Hepatocyte (in vitro differentiated cells): ENCODE results near the gene MGLL.

Experiments used
- EZH2 ChIP-seq: fragments of 200-600 bp; sonication (generic); IDR thresholded peaks from 2 replicates; pipeline ENCODE4 v1.6.1; 2016; ENCODE audit warnings: antibody characterized with exemption, mild to moderate bottlenecking, borderline replicate concordance
- EZH2phosphoT487 ChIP-seq: fragments of 200-600 bp; sonication (generic); IDR thresholded peaks from one replicate; pipeline ENCODE4 v1.6.1; 2018; ENCODE audit warnings: antibody characterized with exemption, mild to moderate bottlenecking, low read depth, moderate library complexity; ENCODE audit not compliant: unreplicated experiment, severe bottlenecking
- TF ChIP-seq, protein P1 (sequence below): fragments of 200-600 bp; sonication (generic); IDR thresholded peaks from 2 replicates; pipeline ENCODE4 v1.5.1; 2016; ENCODE audit warnings: antibody characterized with exemption, mild to moderate bottlenecking; ENCODE audit not compliant: poor library complexity

DNA sequence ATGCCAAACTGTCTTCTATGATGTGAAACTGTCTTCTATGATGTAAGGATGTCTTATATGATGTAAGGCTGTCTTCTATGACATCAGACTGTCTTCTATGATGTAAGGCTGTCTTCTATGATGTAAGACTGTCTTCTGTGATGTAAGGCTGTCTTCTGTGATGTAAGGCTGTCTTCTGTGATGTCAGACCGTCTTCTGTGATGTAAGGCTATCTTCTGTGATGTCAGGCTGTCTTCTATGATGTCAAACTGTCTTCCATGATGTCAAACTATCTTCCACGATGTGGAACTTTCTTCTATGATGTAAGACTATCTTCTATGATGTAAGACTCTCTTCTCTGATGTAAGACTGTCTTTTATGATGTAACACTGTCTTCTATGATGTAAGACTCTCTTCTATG lies 27.9 kb downstream of the MGLL start:
- TF ChIP-seq, protein P1, sequence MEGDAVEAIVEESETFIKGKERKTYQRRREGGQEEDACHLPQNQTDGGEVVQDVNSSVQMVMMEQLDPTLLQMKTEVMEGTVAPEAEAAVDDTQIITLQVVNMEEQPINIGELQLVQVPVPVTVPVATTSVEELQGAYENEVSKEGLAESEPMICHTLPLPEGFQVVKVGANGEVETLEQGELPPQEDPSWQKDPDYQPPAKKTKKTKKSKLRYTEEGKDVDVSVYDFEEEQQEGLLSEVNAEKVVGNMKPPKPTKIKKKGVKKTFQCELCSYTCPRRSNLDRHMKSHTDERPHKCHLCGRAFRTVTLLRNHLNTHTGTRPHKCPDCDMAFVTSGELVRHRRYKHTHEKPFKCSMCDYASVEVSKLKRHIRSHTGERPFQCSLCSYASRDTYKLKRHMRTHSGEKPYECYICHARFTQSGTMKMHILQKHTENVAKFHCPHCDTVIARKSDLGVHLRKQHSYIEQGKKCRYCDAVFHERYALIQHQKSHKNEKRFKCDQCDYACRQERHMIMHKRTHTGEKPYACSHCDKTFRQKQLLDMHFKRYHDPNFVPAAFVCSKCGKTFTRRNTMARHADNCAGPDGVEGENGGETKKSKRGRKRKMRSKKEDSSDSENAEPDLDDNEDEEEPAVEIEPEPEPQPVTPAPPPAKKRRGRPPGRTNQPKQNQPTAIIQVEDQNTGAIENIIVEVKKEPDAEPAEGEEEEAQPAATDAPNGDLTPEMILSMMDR = no peak
- no peak for TF ChIP-seq EZH2phosphoT487
- no peak for TF ChIP-seq EZH2
